ENCODE measurements around the gene RPL35.

Gene RPL35

DNA sequence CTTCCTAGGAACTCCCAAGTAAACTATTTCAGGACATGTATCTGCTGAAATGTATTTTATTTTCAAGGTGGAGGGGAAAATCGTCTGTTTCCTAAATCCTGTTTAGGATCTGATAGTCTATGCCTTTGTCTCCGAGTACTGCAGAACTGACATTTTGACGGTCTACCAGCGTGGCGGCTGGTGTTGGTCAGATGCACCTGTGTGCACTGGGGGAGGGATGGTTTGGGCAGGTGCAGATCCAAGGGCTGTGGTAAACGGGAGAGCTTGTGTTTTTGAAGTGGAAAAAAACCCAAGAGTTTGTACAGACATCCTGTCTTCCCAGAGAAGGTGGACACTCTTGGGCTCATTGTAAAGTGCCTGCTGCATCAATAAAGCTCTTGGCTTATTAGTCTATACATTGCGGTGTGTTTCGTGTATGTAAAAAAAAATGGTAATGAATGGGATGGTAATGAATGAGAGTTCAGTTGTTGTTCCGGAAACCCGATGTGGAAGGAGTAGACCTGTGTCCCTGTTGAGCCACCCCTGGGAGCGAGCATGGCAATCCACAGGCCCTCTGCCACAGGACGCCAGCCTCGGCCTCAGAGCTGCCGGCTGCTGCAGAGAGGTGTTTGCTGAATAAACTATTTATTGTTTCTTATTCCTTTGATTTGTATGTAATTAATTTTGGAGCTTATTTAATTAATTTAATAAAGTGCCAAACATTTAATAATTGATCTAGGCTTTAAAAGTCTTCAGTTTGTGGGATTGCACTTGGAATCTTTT lies 15.4 kb upstream of the RPL35 start:
- no peak for DNase-seq (ENCODE audit: extremely low read depth in 1 of 2, low read depth in 1 of 2)

DNA sequence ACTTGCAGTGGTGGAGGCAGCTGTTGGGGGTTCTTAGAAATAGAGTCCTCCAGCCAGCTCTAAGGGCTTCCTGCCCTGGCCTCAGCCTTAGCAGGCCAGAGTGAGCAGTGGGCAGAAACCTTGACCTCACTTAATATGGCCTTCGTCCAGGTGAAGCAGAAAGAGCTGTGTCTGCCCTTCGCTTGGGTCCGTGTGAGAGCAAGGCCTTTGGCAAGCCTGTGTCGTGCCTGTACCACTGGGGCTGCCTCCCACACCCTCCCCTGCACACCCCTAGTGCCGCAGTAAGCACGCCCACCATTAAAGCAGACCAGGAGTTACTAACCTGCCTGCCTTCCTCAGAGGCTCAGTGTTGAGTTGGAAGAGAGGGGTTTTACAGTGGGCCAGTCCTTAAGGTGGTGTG lies 13.7 kb upstream of the RPL35 start:
- no peak for DNase-seq (ENCODE audit: extremely low read depth in 1 of 2, low read depth in 1 of 2)

DNA sequence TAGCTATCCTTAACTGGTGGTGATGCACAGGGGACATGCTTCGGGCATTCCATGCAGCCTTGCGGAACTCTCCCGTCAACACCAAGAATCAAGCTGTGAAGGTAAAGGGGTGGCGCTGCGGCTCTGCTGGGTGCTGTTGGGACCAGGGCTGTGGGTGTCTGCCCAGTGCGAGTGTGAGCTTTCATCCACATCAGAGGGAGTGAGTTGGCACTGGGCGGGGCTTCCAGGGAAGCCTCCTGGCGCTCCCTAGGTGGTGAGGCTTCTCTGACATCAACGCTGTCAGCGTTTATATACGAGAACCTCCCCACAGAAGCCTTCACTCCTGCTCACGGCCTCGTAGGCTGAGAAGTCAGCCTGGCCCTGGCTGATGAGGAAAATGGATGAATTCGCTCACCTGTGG lies 11.9 kb upstream of the RPL35 start:
- DNase-seq (ENCODE audit: extremely low read depth in 1 of 2, low read depth in 1 of 2): no peak

DNA sequence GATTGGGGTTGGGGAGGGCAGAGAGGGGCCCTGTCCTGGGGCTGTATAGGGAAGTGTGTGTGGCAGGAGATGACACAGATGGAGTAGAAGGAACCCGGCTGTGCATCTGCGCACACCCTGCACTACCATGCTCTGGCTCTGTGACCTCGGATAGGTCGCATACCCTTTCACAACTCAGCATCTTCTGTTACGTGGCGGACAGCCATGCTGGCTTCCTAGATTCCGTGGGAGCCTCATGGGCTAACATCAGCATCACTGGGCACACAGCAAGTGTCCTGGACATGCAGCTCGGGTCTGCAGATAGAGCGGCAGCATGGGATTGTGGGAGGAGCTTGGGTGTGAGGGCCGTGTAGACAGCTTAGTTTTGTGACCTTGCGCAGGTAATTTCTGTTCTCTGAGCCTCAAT lies 9.4 kb upstream of the RPL35 start:
- no peak for DNase-seq (ENCODE audit: extremely low read depth in 1 of 2, low read depth in 1 of 2)

DNA sequence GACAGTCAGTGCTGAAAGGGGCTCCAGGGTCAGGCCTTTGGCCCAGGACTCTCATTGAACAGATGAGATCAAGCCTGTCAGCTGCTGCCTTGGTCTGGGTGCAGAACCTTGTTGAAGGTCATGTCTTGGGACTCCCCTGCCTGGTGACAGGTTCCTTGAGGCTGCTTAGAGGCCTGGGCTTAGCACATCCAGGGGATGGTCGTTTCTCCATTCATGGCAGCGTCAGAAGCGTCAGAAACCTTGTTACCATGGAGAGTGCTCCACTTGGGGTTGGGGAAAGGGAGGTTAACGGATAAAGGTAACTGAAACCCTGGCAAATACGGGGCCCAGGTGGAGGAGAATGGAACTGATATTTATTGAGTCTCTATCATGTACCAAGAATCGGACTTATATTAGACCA lies 9.0 kb upstream of the RPL35 start:
- no peak for DNase-seq (ENCODE audit: extremely low read depth in 1 of 2, low read depth in 1 of 2)

DNA sequence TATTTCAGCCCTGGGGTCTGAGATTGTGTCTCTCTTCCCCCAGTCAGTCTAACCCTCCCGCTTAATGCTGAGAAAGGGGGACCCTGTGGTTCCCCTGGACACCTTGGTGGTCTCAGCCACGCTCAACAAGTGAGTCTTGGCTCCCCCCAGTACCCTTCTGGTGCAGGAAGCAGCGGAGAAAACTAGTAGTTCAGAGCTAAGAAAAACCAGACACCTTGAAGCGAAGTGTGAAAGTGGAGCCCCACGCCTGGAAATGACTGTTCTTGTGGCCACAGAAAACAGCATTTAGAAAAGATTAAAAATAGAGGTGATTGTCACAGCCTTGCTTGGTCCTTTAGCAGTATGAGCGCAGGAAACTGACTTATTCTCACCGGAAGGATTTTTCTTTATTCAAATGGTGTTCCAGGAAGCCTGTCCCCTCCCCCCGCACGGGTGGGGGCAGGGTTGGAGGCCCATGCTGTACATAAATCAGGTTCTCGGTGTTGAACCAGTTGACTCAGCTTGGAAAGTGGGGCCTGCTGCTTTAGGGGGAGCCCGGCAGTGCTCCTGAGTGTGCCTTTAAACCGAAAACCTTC lies 8.3 kb upstream of the RPL35 start:
- DNase-seq (ENCODE audit: extremely low read depth in 1 of 2, low read depth in 1 of 2): peak; percentile 84 to 92

DNA sequence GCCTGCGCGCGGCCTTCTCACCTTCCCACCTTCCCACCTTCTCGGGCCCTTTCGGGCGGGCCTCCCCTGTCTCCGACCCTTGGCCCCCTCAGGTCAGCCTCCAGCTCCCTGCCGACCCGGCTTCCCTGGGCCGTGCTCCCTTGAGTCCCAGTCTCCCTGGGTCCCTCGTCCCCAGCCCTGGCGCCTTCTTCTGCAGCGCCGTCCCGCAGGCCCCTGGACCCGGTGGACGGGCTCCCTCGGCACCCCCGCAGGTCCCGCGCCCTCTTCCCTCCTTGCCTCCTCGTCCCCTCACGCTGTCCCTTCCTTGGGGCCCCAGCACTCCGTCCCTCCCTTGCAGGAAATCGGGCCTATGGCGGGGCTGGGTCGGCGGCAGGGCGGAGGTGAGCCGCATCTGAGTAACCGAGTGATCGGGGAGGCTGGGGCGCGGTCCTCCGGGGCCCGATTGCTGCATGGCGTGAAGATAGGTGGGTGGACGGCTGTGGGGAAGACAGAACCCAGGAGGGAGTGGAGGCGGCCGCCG lies 7.8 kb upstream of the RPL35 start:
- DNase-seq (ENCODE audit: extremely low read depth in 1 of 2, low read depth in 1 of 2): no peak

DNA sequence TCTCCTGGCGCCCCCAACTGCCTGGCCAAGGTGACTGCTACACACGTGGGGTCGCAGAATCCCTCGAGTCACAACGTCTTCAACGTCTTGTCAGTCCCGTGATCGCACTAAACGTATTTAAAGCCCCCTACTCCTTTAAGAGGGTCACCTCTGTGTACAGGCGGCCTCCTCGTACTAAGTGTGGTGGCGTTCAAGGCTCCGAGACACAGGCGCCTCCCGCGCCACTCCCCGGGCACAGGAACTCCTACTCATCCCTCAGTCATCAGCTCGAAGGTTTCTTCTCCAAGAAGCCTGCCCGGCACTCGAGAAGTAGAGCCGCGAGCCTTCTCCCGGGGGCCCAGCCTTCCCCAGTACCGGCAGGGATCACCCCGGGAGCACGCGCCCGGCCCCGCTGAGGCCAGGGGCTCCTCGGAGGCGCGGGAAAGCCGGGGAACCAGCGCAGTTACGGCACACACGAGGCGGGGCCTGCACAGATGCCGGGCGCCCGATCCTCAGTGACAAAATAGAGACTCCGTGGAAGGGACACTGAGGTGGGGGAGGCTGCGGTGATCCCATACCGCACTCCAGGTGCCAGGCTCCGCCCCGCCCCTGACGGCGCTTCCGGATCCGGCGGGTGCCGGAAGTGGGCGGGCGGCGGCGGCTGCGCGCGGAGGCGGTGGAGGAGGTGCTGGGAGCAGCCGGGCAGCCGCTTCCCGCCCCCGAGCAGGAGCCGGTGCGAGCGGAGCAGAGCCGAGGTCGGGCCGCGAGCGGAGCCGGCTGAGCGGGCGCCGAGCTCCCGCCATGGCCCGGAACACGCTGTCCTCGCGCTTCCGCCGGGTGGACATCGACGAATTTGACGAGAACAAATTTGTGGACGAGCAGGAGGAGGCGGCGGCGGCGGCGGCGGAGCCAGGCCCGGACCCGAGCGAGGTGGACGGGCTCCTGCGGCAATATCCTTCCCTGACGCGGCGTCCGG lies 7.0 kb upstream of the RPL35 start:
- DNase-seq (ENCODE audit: extremely low read depth in 1 of 2, low read depth in 1 of 2): peak; percentile 86 to 91

DNA sequence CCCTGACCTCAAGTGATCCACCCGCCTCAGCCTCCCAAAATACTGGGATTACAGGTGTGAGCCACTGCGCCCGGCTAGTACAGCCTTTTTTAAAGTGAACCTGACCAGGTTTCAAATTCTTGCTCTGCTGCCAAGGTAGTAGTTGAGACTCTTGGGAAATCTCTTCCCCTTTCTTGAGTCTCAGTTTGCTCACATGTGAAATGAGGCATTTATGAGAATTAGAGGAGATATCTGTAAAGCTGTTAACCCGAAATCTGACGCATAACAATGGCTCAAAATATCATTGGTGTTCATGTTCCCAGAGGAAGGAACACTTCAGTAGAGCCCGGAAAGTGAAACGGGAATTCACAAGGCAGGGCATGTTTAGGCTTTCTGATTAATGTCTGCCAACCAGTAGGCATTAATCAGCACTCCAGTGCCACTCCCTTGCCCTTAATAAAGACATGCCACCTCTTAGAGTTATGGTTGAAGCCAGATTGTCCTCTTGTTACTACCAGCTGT lies 1.7 kb upstream of the RPL35 start:
- DNase-seq (ENCODE audit: extremely low read depth in 1 of 2, low read depth in 1 of 2): no peak

DNA sequence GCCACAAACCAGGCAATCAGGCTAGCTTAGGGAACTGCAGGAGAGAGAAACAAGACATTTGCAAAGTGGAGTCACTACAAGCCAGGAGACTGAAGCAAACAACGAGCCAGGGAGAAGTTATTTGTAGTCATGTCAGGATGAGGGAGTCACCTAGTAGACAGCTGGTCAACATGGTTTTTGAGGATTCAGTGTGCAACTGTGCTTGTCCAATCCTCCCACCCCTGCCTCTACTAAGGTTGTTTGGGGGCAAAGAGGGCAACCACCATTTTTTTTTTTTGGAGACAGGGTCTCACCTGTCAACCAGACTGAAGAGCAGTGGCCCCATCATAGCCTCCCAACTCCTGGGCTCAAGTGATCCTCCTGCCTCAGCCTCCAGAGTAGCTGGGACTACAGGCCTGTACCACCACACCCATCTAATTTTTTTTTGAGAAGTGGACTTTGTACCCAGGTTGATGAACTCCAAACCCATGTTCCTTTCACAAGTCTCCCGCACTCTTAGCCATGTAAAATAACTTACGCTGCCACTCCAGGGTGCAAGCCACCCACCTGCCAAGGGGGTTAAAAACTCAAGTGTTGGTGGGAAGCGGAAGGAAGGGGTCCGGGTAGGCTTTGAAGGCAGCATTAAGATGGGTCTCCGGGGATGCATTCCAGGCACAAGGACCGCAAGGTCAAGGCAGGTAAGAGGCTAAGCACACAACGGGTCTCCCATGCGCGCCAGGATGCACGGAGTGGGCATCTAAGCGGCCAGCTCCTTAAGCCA lies 995 bp downstream of the RPL35 start:
- no peak for DNase-seq (ENCODE audit: extremely low read depth in 1 of 2, low read depth in 1 of 2)

DNA sequence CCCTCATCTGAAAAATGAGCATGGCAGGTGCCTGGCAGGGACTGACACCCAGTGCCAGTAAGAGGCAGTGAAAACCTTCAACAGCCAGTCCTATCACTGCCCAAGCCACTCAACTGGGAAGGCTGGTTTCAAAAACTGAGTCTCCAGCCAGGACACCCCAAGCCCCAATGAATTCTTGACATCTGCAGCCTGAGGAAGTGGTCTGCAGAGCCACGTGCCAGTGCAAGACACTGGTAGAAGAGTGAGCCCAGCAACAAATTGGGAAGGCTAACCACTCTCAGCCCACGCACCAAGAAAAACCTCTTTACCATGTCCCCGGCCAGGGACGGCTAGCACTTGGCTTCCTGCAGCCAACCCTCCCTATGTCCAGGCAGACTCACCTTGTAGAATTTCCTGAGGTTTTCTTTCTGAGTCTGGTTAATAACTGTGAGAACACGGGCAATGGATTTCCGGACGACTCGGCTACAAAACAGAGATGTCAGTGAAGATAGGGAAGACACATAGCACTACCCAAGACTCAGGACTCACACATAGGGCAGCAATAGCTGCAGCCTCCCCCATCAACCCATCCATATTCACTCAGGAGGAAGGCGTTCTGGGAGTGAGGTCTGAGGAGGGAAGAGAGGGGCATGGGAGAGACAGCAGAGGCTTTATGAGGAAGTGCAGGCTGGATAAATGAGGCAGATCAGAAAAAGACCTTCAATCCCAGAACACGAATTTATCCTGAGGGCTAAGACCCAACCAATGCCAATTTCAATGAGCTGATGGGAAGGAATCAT lies 1.8 kb downstream of the RPL35 start:
- DNase-seq (ENCODE audit: extremely low read depth in 1 of 2, low read depth in 1 of 2): no peak

DNA sequence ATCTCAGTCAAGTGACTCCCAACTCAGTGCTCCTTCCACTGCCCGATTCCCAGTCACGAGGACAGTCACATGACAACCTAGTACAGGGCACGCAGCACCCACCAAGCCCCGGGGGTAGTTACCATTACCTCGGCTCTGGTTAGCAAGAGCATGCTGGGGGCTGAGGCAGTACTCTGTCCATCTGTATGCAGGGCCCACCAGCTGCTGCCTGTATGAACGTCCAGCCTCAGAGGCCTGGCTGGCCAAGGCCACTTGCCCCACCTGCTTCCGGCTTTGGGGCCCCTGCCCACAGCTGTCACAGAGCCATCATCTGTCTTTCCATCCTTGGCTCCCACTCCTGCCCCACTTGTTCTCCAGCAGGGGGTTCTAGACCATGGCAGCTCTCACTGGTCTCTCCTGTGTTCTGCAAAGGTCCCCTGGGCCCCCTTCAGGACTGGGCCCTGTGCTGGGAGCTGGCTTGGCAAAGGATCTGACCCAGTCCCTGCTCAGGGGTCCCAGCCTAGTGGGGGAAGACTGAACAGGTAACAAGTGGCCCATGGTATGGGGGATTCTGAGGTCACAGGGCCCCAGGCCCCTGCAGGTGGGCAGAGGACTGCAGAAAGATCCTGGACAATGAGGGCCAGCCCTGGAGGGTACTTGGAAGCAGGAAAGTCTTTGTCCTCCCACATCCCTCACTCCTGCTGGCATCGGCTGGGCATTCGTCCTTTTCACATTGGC lies 3.3 kb downstream of the RPL35 start:
- no peak for DNase-seq (ENCODE audit: extremely low read depth in 1 of 2, low read depth in 1 of 2)

DNA sequence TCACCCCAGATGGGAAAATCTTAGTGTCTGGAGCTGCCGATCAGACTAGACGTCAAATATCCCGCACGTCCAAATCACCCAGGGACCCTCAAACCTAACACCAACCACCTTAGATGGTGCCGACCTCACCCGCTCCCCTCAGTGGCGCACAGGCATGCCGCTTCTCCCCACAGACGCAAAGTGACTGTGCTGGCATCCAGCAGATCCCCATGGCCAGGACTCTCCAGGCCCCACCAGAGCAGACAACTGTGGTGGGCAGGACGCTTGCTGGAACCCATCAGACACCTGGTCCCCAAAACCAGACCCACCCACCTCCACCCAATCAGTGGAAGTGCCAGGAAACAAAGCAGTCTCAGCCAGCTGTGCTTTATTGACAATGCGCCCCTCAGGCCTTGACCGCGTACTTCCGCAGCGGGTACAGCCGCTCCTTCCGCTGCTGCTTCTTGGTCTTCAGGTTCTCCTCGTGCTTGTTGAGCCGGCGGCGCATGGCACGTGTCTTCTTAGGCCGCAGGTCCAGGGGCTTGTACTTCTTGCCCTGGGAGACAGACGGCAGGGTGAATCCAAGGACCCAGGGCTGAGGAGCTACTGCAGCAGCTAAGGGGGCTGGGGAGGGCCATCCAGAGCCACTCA lies 4.1 kb downstream of the RPL35 start:
- no peak for DNase-seq (ENCODE audit: extremely low read depth in 1 of 2, low read depth in 1 of 2)

DNA sequence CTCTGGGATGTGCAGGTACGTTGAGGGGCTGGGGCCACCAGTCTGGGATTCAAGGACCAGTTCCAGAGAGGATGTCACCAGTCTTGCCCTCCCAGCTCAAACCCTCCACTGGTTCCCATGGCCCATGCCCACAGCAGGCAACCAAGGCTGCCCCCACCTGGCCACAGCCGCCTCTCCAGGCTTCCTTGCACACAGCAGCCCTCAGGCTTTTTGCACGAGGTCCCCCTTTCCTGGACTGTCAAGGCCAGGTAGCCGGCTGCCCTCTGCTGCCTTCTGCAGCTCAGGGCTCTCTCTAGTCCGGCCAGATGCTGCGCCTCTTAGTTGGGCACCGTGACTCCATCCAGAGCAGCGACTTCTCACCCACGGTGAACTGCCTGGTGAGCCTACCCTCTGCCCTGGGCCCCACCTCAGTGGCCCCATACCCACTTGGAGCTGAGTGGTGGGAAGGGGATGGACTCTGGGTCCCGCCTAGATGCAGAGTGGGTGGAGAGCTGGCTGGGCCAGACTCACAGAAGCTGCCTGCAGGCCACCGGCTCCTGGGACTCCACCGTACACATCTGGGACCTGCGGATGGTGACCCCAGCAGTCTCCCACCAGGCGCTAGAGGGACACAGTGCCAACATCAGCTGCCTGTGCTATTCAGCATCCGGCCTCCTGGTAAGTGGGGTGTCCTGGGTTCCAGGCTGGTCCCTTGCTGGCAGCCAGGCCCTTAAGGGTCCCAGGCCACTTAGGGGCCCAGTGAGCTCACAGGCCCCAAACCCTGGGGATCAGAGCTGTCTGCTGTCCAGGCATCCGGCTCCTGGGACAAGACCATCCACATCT lies 5.6 kb downstream of the RPL35 start:
- no peak for DNase-seq (ENCODE audit: extremely low read depth in 1 of 2, low read depth in 1 of 2)

DNA sequence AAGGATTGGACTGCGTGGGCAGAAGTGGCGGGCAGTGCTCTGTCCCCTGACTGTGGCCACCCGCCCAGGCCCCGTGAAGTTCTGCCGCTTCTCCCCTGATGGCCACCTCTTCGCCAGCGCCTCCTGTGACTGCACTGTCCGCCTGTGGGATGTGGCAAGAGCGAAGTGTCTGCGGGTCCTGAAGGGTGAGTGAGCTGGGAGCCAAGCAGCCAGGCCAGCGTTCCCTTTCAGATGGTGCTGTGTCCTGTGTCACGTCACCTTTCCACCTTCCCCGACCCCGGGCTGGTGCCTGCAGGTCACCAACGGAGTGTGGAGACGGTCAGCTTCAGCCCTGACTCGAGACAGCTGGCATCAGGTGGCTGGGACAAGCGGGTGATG lies 6.2 kb downstream of the RPL35 start:
- no peak for DNase-seq (ENCODE audit: extremely low read depth in 1 of 2, low read depth in 1 of 2)

DNA sequence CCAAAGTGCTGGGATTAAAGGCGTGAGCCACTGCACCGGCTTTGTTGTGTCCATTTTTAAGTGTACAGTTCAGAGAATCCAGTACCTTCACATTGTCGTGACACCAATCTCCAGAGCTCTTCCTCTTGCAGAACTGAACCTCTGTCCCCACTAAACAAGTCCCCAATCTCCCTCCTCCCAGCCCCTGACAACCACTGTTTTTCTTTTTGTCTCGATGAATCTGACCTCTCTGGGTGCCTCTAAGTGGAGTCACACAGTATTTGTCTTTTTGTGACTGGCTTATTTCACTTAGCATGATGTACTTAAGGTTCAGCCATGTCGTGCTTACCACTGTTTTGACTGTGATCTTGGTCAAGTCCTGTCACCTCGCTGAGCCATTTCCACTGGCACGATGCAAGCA lies 6.9 kb downstream of the RPL35 start:
- DNase-seq (ENCODE audit: extremely low read depth in 1 of 2, low read depth in 1 of 2): no peak

DNA sequence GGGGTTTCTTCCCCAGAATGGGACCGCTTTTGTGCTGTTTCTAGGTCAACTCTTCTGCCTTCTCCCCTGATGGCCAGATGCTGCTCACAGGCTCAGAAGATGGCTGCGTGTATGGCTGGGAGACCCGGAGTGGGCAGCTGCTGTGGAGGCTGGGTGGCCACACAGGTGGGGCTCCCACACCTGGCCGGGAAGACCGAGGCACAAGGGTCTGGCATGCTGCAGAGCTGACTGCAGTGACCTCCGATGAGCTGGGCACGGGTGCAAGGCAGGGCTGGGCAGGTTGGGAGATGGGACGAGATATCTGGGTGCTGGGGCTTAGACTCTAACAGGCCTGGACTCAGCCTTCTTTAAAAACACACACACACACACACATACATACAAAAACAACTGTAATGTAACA lies 7.6 kb downstream of the RPL35 start:
- no peak for DNase-seq (ENCODE audit: extremely low read depth in 1 of 2, low read depth in 1 of 2)

DNA sequence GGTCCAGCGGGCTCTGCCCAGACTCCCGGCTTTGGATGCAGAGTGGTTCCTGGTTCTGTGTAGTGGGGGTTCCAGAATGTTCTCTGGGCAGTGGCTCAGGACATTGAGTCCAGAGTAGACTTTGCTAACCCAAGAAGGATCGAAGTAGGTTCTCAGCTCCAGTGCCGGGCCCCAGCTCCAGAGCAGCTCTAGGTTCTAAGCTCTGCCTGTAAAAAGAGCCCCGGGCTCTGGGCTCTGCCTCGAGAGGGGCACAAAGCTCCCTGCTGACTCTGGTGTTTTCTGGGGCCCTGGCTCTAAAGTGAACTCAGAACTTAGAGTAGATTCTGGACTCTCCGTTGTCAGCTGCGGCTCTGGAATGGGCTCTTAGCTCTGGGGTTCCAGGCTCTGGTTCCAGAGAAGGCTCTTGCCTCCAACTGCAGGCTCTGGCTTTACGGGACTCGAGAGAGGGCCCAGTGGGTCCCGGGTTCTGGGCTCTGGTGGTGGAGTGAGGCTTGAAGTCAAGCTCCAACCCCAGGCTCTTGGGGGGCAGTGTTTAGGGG lies 8.1 kb downstream of the RPL35 start:
- DNase-seq (ENCODE audit: extremely low read depth in 1 of 2, low read depth in 1 of 2): no peak

Measured in stimulated activated CD8-positive, alpha-beta memory T cell treated with anti-CD3 and anti-CD28 coated beads, Interleukin-7, amount 100 ng/mL, for 48 hours (primary cell).